Activated effector memory CD4-positive, alpha-beta T cell treated with Interleukin-2 at 50 U/mL for 16 hours (primary cell): ENCODE results near the gene COX14.

ENCODE experiments used
- DNase-seq: peaks from one replicate; pipeline ENCODE4 v3.0.0-alpha.2; 2020

COX14 gene

GRCh38 chr12:50166799-50167048, 54.7 kb downstream of the COX14 start:
- DNase-seq, result no peak

DNA sequence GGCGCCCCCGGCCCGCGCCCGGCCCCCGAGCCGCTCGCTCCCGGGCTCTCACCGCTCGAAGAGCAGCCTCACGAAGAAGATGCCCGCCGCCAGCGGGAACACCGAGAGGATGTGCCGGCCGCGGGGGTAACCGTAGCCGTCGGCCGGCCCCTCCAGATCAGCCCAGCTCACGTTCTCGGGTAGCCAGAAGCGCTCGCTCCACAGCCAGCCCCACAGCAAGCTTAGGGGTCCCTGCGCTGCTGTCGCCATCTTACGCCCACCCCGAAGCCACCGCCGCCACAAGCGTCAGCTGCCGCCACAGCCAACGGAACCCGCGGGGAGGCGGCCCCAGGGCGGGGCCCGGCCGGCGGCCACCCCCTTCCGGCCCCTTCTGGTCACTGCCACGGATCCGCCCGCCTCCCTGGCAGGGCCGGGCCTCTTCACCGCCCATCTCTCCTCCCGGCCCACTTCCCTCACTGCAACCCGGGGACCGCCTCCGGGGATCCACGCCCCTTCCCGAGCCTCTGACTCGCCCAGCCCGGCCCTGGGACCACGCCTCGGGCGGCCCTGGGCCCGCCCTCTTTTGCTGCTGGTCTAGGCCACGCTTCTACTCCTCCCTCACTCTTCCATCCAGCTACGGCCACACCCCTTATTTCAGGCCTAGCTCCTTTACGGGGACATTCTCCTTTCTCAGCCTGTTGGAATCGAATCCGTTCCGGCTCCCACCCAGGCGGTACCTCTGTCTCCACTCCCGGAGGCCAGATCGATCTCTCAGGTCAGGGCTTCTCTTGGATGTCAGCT, 55.2 kb downstream of the COX14 start, which contains the start of gene CERS5:
Gene CERS5, minus strand, starts transcription at position 321 of the 780 bp plus-strand sequence. Its CDS starts 72 bp downstream, at position 249.
- DNase-seq, result peak; percentile 98
